ENCODE results near the gene LRRK1.

LRRK1 gene

DNA sequence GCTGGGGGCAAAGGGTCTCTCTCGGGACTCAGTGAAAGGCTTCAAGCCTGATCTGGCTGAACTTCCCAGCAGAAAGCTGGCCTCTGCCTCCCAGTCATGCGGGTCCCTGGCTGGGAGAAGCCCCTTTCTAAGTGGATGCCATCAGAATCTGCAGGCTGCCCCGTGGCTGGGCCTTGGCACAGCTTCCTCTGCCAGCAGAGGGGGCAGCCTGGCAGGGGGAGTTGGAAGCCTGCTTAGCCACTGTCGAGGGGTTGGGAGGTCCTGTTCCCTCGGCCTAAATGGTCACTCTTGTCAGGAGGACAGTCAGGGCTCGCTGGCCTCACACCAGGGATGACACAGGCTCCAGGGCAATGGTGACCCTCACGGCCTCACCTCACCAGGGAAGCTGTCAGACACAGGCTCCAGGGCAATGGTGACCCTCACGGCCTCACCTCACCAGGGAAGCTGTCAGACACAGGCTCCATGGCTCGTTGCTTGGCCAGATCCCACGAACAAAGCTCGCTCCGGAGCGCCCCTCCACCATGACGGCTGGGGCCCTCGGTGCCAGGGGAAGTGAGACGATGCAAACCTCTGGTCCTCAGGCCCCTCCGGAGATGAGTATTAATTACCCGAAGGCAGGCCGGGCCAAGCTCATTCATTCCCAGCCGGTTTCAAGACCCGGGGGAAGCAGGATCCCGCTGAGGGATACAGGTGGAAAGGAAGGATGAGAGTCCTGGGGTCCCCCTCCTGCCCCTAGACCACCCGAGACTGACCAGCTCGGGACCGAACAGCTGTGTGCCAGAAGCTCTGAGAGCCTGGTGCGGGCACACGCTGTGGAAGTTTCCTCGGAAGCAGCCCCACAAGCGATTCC lies 181.7 kb downstream of the LRRK1 start:
- no peak for DNase-seq

GRCh38 chr15:101101676-101102075 lies 182.5 kb downstream of the LRRK1 start:
- DNase-seq, result no peak

GRCh38 chr15:101102746-101103145 lies 183.6 kb downstream of the LRRK1 start:
- DNase-seq, result no peak

- no peak for DNase-seq
Observed at GRCh38 chr15:101103598-101103997, 184.4 kb downstream of the LRRK1 start.

DNA sequence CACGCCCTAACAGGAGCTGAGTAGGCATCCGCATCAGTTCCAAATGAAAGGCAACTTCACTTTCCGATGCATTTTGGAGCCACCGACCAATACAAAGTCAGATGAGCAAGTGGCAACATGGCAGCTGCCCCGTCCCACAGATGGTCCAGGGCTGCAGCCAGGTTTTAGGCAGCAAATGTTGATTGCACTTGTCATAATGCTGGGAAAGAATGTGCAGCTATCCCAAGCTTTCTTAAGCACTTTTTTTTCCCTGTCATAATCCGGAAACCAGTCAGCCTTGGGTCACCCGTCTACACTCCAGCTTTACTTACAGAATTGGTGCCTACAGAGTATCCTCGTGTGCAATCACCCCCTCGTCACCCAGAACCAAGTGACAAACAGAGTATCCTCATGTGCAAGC lies 185.0 kb downstream of the LRRK1 start:
- DNase-seq, result no peak

DNA sequence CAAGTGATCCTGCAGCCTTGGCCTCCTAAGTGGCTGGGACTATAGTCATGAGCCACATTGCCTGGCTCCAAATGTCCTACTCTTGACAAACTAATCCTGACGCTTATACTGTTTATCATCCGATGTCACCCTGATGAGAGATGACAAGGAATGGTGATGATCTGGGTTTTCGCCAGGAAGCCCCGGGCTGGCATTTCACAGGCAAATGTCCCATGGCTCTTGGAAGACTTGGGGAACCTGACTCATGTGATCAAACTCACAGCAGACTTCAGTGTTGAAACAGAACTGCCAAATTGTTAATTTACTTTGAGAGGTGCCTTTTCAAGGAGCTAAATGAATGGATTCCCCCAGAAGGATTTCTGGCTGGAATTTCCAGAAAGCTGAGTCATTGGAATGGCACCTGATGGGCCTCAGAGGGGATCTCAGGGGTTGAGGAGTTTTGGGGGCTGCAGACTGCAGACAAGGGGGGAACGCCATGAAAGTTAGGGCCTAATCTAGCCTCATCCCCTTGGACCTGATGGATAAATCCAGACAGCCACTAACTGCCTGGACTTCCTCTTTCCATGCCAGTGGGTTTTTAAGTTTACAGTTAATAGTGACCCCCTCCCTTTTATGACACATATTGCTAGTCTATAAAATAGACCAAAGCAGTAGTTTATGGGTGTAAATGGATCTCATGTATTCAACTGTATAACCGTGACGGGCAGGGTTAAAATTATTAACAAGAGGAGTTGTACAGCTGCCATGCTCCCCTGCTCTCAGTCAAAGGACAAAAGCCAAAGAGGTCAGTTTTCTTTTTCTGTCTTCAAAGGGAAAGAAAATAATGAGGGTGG lies 186.1 kb downstream of the LRRK1 start:
- no peak for DNase-seq

DNA sequence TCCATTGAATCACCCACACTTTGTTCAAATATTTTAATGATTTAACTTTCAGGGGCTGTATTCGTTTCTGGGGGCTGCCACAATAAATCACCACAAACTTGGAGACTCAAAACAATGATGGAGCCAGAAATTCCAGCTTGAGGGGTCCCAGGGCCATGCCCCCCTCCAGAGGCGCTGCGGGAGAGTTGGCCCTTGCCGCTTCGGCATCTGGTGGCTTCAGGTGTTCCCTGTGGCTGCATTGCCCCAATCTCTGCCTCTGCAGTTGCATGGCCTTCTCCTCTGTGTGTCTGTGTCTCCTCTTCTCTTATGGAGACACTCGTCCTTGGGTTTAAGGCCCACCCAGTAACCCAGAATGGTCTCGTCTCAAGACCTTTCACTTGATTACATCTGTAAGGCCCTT lies 187.9 kb downstream of the LRRK1 start:
- no peak for DNase-seq

GRCh38 chr15:101107625-101108460 lies 188.7 kb downstream of the LRRK1 start:
- no peak for DNase-seq

DNA sequence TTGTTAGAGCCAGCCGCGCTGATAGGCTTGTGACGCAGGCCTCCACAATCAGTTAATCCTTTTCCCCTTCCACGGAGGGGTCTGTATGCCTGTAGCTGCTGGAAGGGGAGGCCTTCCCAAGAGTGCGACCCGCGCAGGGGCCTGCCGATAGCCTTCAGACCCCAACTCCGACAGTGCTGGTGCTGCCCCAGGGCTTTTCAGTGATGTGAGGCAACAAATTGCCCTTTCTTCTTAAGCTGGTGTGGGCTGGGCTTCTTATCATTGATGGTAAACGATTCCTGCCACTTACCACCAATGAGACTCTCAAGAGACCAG lies 189.3 kb downstream of the LRRK1 start:
- no peak for DNase-seq

GRCh38 chr15:101108791-101109190 lies 189.6 kb downstream of the LRRK1 start:
- DNase-seq, result no peak

- DNase-seq, result no peak
Observed at GRCh38 chr15:101110681-101111569, 191.8 kb downstream of the LRRK1 start.

- DNase-seq, result no peak
Observed at GRCh38 chr15:101111570-101112262, 192.6 kb downstream of the LRRK1 start.

GRCh38 chr15:101112336-101113113 lies 193.4 kb downstream of the LRRK1 start:
- no peak for DNase-seq

- no peak for DNase-seq
Observed at GRCh38 chr15:101113114-101114005, 194.2 kb downstream of the LRRK1 start.

GRCh38 chr15:101114166-101114565 lies 195.0 kb downstream of the LRRK1 start:
- DNase-seq, result no peak

DNA sequence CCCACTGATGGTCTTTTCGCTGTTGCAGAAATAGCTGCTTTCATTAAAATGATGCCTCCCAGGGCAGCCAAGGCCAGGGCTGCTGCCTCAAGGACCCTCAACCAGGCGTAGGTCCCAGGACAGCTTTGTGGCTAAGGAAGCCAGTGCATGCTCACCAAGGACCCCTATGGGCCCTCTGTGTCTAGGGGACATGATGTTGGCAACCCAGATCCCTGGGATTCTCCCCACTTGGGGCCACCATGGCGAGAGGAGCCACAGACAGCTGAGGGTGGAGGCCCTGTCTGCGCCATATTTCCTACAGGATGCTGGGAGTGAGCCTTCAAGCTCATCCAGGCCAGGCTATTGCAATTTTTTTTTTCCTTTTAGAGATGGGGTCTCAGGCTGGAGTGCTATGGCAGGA lies 195.5 kb downstream of the LRRK1 start:
- DNase-seq, result no peak

- no peak for DNase-seq
Observed at GRCh38 chr15:101115393-101115785, 196.2 kb downstream of the LRRK1 start.

DNA sequence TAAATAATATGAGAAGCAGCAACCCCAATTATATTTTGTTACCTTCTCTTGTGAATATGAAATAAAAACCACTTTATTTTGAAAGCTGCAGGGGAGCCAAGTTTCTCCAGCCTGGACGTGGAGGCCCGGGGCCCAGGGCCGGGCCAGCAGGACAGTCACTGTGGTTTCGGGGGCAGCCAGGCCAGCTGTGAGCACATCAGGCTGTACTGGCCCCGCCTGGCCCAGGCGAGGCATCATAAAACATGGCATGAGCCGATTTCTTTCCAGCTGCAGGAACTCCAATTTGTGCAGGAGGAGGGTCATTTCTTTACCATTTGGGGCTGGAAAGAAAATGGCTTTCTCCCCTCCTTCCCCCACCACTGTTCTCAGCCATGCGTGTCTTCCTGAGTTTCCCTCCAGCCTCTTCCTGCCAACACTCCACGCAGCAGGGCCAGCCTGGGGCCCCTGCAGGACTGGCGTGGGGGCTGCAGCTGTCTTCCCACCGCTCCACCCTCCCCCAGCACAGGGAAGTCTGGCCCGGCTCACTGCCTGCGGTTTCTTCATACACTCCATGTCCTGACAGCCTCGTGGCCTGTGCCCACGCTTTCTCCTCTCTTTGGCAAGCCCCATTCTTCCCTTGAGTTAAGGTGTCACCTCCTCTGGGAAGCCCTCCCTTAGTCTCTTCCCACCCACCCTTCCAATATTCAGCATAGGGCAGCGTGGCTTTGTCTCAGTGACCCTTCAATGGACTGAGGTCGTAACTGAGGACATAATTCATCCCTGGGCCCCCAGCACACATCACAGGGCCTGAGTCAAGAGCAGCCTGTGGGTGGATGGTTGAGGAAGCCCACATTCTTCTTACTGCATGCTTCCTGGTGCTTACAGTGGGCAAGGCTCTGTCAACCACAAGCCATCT lies 196.9 kb downstream of the LRRK1 start:
- no peak for DNase-seq

GRCh38 chr15:101116681-101116976 lies 197.5 kb downstream of the LRRK1 start:
- DNase-seq, result no peak

Measured in effector CD8-positive, alpha-beta T cell (primary cell).